Cardiac septum (tissue), 1 donor: ENCODE results near the gene RARRES2. TPM values are rescaled to one million over a fixed set of nuclear protein-coding genes. Genes with fewer than 3 reads are reported as not detected.
"Not testable (repeated sequence)": the region's sequence is repeated elsewhere in the genome, so short reads cannot be mapped to it uniquely, and the experiment has no call there.

Experiments
- DNase-seq: peaks from one replicate; pipeline ENCODE4 v3.0.0-alpha.2; 2020; ENCODE audit warnings: low spot score
- intact Hi-C: fragments of 100-400 bp; cut with DNase I; formaldehyde crosslinking; loops from one replicate; pipeline ENCODE4 v1.14.0; 2022
- total RNA-seq: library from RNA; stranded (reverse); fragmentation: NEBNext Ultra II Directional; extraction: Animal tissue kit (Norgen Biotek cat#: 25700); gene quantifications from one replicate; pipeline ENCODE4 v1.2.1, GENCODE V29; 2021
- donor health status: DM: no; HTN: no; CAD: no.

RARRES2 gene
- total RNA-seq, 1 donor from 2014 or later = 10.6 TPM

GRCh38 chr7:150307129-150307528 is 34.3 kb downstream of the RARRES2 start:
- intact Hi-C loops = no loop called here
- DNase-seq = no peak

- intact Hi-C loops = not testable (repeated sequence)
Observed at GRCh38 chr7:150306377-150306776, 35.1 kb downstream of the RARRES2 start.

GRCh38 chr7:150305903-150306284 is 35.5 kb downstream of the RARRES2 start:
- DNase-seq, intact Hi-C loops: not testable (repeated sequence)

More at GRCh38 chr7:150306377-150306776, 35.1 kb downstream of the RARRES2 start:
- not testable (repeated sequence) for DNase-seq

GRCh38 chr7:150305259-150305902 is 36.0 kb downstream of the RARRES2 start:
- intact Hi-C loops, DNase-seq: not testable (repeated sequence)

GRCh38 chr7:150304499-150305258 is 36.8 kb downstream of the RARRES2 start:
- DNase-seq, intact Hi-C loops: not testable (repeated sequence)

- intact Hi-C loops, DNase-seq: not testable (repeated sequence)
Observed at GRCh38 chr7:150302908-150303310, 38.5 kb downstream of the RARRES2 start.

GRCh38 chr7:150297978-150298377 is 43.5 kb downstream of the RARRES2 start:
- intact Hi-C loops, DNase-seq: not testable (repeated sequence)

GRCh38 chr7:150296802-150297201 is 44.6 kb downstream of the RARRES2 start:
- DNase-seq, intact Hi-C loops: not testable (repeated sequence)

- intact Hi-C loops = not testable (repeated sequence)
Observed at GRCh38 chr7:150295614-150296013, 45.8 kb downstream of the RARRES2 start.

GRCh38 chr7:150295027-150295426 is 46.4 kb downstream of the RARRES2 start:
- intact Hi-C loops, DNase-seq: not testable (repeated sequence)

More at GRCh38 chr7:150295614-150296013, 45.8 kb downstream of the RARRES2 start:
- DNase-seq = not testable (repeated sequence)

- DNase-seq, intact Hi-C loops: not testable (repeated sequence)
Observed at GRCh38 chr7:150290317-150290716, 51.1 kb downstream of the RARRES2 start.

- DNase-seq = not testable (repeated sequence)
- intact Hi-C loops = loop anchor here (5.0 kb wide), 1 partner anchor 133 kb away; no protein-coding TSS in a partner anchor
Observed at GRCh38 chr7:150288816-150289215, 52.6 kb downstream of the RARRES2 start.

Other genes with a start within 250 kb of the RARRES2 start
- gene LRRC61, start 18.3 kb downstream of the RARRES2 start, total RNA-seq = 4.4 TPM
- gene ACTR3C, start 18.1 kb downstream of the RARRES2 start, total RNA-seq = 4.6 TPM
- 85.5 TPM for gene REPIN1, start 27.2 kb upstream of the RARRES2 start, total RNA-seq
- gene ZNF775, start 37.7 kb upstream of the RARRES2 start, total RNA-seq = 3.4 TPM
- 16.3 TPM for gene GIMAP8, start 109.0 kb upstream of the RARRES2 start, total RNA-seq
- 13.0 TPM for gene GIMAP7, start 173.2 kb upstream of the RARRES2 start, total RNA-seq
- gene GIMAP4, start 225.8 kb upstream of the RARRES2 start, total RNA-seq = 18.2 TPM